ENCODE results near the gene MUC22.
A peak's percentile ranks its signal among the peaks of the same experiment; 100 is the strongest.
"Not testable (repeated sequence)": the region's sequence is repeated elsewhere in the genome, so short reads cannot be mapped to it uniquely, and the experiment has no call there.

Gene MUC22

GRCh38 chr6:30990422-30991086 lies 19.7 kb upstream of the MUC22 start:
- no peak overlapping the region for H3K4me3 ChIP-seq
- no peak overlapping the region for H3K27ac ChIP-seq
- no peaks in the 10 kb centered on the region for H3K27me3 ChIP-seq
- H3K9ac ChIP-seq: no peak overlapping the region
- no peak for TF ChIP-seq Cebpa-rat (IDR thresholded peaks at IDR 0.05)
- H4K20me1 ChIP-seq: no peaks in the 10 kb centered on the region
- peaks cover 5 to 16% (median 11%) of the 10 kb centered on the region in 11 experiments; a peak in 17 of 22 replicates for H3K9me3 ChIP-seq (replicated peaks in 1 of 11)
- H3K36me3 ChIP-seq: no peaks in the 10 kb centered on the region
- peak overlapping the region in 9 of 11 experiments; percentile 3 to 35 (median 10); a peak in 9 of 22 replicates for H3K4me2 ChIP-seq
- peaks cover 0 to 9% (median 5%) of the 10 kb centered on the region in 10 experiments; a peak in 7 of 20 replicates for H3K4me1 ChIP-seq

- no peaks in the 10 kb centered on the region for H3K27me3 ChIP-seq
- H3K4me1 ChIP-seq: peaks cover 0 to 9% (median 5%) of the 10 kb centered on the region in 10 experiments; a peak in 7 of 20 replicates
- no peak overlapping the region for H3K27ac ChIP-seq
- no peak overlapping the region for H3K9ac ChIP-seq
- H3K4me2 ChIP-seq: peak overlapping the region in 2 of 11 experiments; percentile 25 to 41; a peak in 4 of 22 replicates
- peaks cover 5 to 16% (median 11%) of the 10 kb centered on the region in 11 experiments; a peak in 17 of 22 replicates for H3K9me3 ChIP-seq (replicated peaks in 1 of 11)
- H3K4me3 ChIP-seq: no peak overlapping the region
- no peak for TF ChIP-seq Cebpa-rat (IDR thresholded peaks at IDR 0.05)
- H4K20me1 ChIP-seq: no peaks in the 10 kb centered on the region
- no peaks in the 10 kb centered on the region for H3K36me3 ChIP-seq
Observed at GRCh38 chr6:30991891-30992290, 18.4 kb upstream of the MUC22 start.

GRCh38 chr6:30997301-30997700 lies 13.0 kb upstream of the MUC22 start:
- no peaks in the 10 kb centered on the region for H4K20me1 ChIP-seq
- no peak overlapping the region for H3K9ac ChIP-seq
- H3K4me1 ChIP-seq: no peaks in the 10 kb centered on the region
- no peaks in the 10 kb centered on the region for H3K27me3 ChIP-seq
- peaks cover 6 to 24% (median 13%) of the 10 kb centered on the region in 11 experiments; a peak in 17 of 22 replicates for H3K9me3 ChIP-seq (replicated peaks in 1 of 11)
- H3K4me3 ChIP-seq: no peak overlapping the region
- H3K27ac ChIP-seq: no peak overlapping the region
- no peak for TF ChIP-seq Cebpa-rat (IDR thresholded peaks at IDR 0.05)
- no peaks in the 10 kb centered on the region for H3K36me3 ChIP-seq
- H3K4me2 ChIP-seq: no peak overlapping the region

- H3K4me2 ChIP-seq: no peak overlapping the region
- H3K27me3 ChIP-seq: no peaks in the 10 kb centered on the region
- H3K36me3 ChIP-seq: no peaks in the 10 kb centered on the region
- H3K27ac ChIP-seq: no peak overlapping the region
- no peaks in the 10 kb centered on the region for H3K4me1 ChIP-seq
- peaks cover 5 to 21% (median 11%) of the 10 kb centered on the region in 11 experiments; a peak in 17 of 22 replicates for H3K9me3 ChIP-seq (replicated peaks in 1 of 11)
- no peaks in the 10 kb centered on the region for H4K20me1 ChIP-seq
- no peak overlapping the region for H3K4me3 ChIP-seq
- H3K9ac ChIP-seq: no peak overlapping the region
- no peak for TF ChIP-seq Cebpa-rat (IDR thresholded peaks at IDR 0.05)
Observed at GRCh38 chr6:30998785-30999184, 11.5 kb upstream of the MUC22 start.

- Histone ChIP-seq H3K9me3 (replicated peaks in 1 of 11) (peaks cover 0 to 11% (median 0%) of the 10 kb centered on the region in 11 experiments; a peak in 5 of 22 replicates), H3K4me1 (peaks cover 7 to 15% (median 12%) of the 10 kb centered on the region in 10 experiments; a peak in 19 of 20 replicates)
- not testable (repeated sequence) for H3K4me3 ChIP-seq, H3K36me3 ChIP-seq, H3K27ac ChIP-seq, H3K9ac ChIP-seq, H3K4me2 ChIP-seq, H4K20me1 ChIP-seq, H3K27me3 ChIP-seq
Observed at GRCh38 chr6:31000067-31000860, 10.0 kb upstream of the MUC22 start.

GRCh38 chr6:31001281-31001888 lies 8.9 kb upstream of the MUC22 start:
- no peak for TF ChIP-seq Cebpa-rat (IDR thresholded peaks at IDR 0.05)
- H3K36me3 ChIP-seq: no peaks in the 10 kb centered on the region
- H3K27me3 ChIP-seq: no peaks in the 10 kb centered on the region
- H3K9ac ChIP-seq: no peak overlapping the region
- H3K27ac ChIP-seq: no peak overlapping the region
- no peak overlapping the region for H3K4me2 ChIP-seq
- peaks cover 0 to 11% (median 0%) of the 10 kb centered on the region in 11 experiments; a peak in 5 of 22 replicates for H3K9me3 ChIP-seq (replicated peaks in 1 of 11)
- peaks cover 7 to 18% (median 13%) of the 10 kb centered on the region in 10 experiments; a peak in 19 of 20 replicates for H3K4me1 ChIP-seq
- no peak overlapping the region for H3K4me3 ChIP-seq
- H4K20me1 ChIP-seq: no peaks in the 10 kb centered on the region

GRCh38 chr6:31002471-31002870 lies 7.8 kb upstream of the MUC22 start:
- Histone ChIP-seq H3K4me1 (peaks cover 7 to 18% (median 13%) of the 10 kb centered on the region in 10 experiments; a peak in 19 of 20 replicates), H3K4me3 (no peak overlapping the region), H3K36me3 (no peaks in the 10 kb centered on the region), H3K9ac (no peak overlapping the region), H3K4me2 (no peak overlapping the region), H3K9me3 (replicated peaks in 1 of 11) (peaks cover 0 to 11% (median 0%) of the 10 kb centered on the region in 11 experiments; a peak in 5 of 22 replicates), H4K20me1 (no peaks in the 10 kb centered on the region), H3K27ac (no peak overlapping the region), H3K27me3 (no peaks in the 10 kb centered on the region)
- TF ChIP-seq Cebpa-rat (IDR thresholded peaks at IDR 0.05): no peak

- Histone ChIP-seq H3K9ac (no peak overlapping the region), H3K27me3 (no peaks in the 10 kb centered on the region), H3K4me1 (peaks cover 7 to 19% (median 13%) of the 10 kb centered on the region in 10 experiments; a peak in 19 of 20 replicates), H3K4me3 (no peak overlapping the region), H3K9me3 (replicated peaks in 1 of 11) (peaks cover 0 to 7% (median 0%) of the 10 kb centered on the region in 11 experiments; a peak in 5 of 22 replicates), H3K4me2 (peak overlapping the region; percentile 1 to 48 (median 23); a peak in 14 of 22 replicates), H4K20me1 (no peaks in the 10 kb centered on the region), H3K27ac (no peak overlapping the region), H3K36me3 (no peaks in the 10 kb centered on the region)
- no peak for TF ChIP-seq Cebpa-rat (IDR thresholded peaks at IDR 0.05)
Observed at GRCh38 chr6:31004794-31005193, 5.5 kb upstream of the MUC22 start.
